Activated B cell treated with CpG ODN at 0.5 μM for 24 hours (primary cell): ENCODE results near the gene P2RX4. TPM values are rescaled to one million over a fixed set of nuclear protein-coding genes. Genes with fewer than 3 reads are reported as not detected.
A peak's percentile ranks its signal among the peaks of the same experiment; 100 is the strongest.

ENCODE experiments used
- ATAC-seq: fragments of 200-7000 bp; cut with Tn5 transposase; one replicate; pipeline ENCODE4 v1.10.0; 2021; ENCODE audit warnings: low read depth, mild to moderate bottlenecking, moderate library complexity
- CTCF ChIA-PET: fragments of 350-600 bp; sonication (Branson Sonifier 250); formaldehyde crosslinking; loops from one replicate; lab custom pipeline; 2021; ENCODE audit warnings: antibody characterized with exemption; lab: Charles Lee
- POLR2A ChIA-PET: fragments of 350-600 bp; sonication (Branson Sonifier 250); formaldehyde crosslinking; loops from one replicate; lab custom pipeline; 2021; ENCODE audit warnings: antibody characterized with exemption; lab: Charles Lee
- DNase-seq: peaks from one replicate; pipeline ENCODE4 v3.0.0; 2022
- H3K27ac Mint-ChIP-seq: one replicate; pipeline ENCODE4 v1.8.0; 2020; ENCODE audit warnings: mixed read lengths
- H3K27me3 Mint-ChIP-seq: one replicate; pipeline ENCODE4 v1.8.0; 2021; ENCODE audit warnings: mixed read lengths
- H3K36me3 Mint-ChIP-seq: one replicate; pipeline ENCODE4 v1.8.0; 2021; ENCODE audit warnings: low read depth, mixed read lengths
- H3K4me1 Mint-ChIP-seq: one replicate; pipeline ENCODE4 v1.8.0; 2021; ENCODE audit warnings: mixed read lengths
- H3K4me3 Mint-ChIP-seq: one replicate; pipeline ENCODE4 v1.8.0; 2020; ENCODE audit warnings: mild to moderate bottlenecking, mixed read lengths
- H3K9me3 Mint-ChIP-seq: one replicate; pipeline ENCODE4 v1.8.0; 2020; ENCODE audit warnings: mixed read lengths
- CTCF ChIP-seq: fragments of 200-600 bp; IDR thresholded peaks from one replicate; pipeline ENCODE4 v1.8.0; 2022; ENCODE audit warnings: antibody characterized with exemption, mild to moderate bottlenecking
- intact Hi-C: fragments of 100-400 bp; cut with micrococcal nuclease; formaldehyde crosslinking; loops from one replicate; pipeline ENCODE4 v1.15.1; 2024
- total RNA-seq: library from RNA; stranded (reverse); gene quantifications from 2 replicates; pipeline ENCODE4 v1.2.3, GENCODE V29; 2022

Gene P2RX4
- total RNA-seq, 1 donor from 2014 or later = 17.0 TPM

GRCh38 chr12:121182222-121182893 lies 27.6 kb upstream of the P2RX4 start:
- Mint-ChIP-seq H3K9me3 (no peaks in the 10 kb centered on the region), H3K36me3 (peaks cover 4% of the 10 kb centered on the region), H3K27me3 (no peaks in the 10 kb centered on the region), H3K4me3 (no peak overlapping the region), H3K4me1 (peaks cover 15% of the 10 kb centered on the region), H3K27ac (no peak overlapping the region)
- ChIA-PET CTCF (no interaction called here), POLR2A (no interaction called here)
- no peak for TF ChIP-seq CTCF
- intact Hi-C loops = no loop called here
- DNase-seq = no peak
- no peak for ATAC-seq

GRCh38 chr12:121184425-121184824 lies 25.5 kb upstream of the P2RX4 start:
- DNase-seq (no peak), ATAC-seq (no peak)
- Mint-ChIP-seq H3K27me3 (no peaks in the 10 kb centered on the region), H3K36me3 (peaks cover 2% of the 10 kb centered on the region), H3K4me3 (no peak overlapping the region), H3K4me1 (peaks cover 15% of the 10 kb centered on the region), H3K9me3 (no peaks in the 10 kb centered on the region), H3K27ac (no peak overlapping the region)
- ChIA-PET CTCF (no interaction called here), POLR2A (interaction anchor here (0.7 kb wide), 1 partner anchor 33 kb away, joined by 4 read pairs; no protein-coding TSS in a partner anchor)
- no peak for TF ChIP-seq CTCF
- intact Hi-C loops = no loop called here

- H3K27me3 Mint-ChIP-seq = no peaks in the 10 kb centered on the region
- peaks cover 16% of the 10 kb centered on the region for H3K4me1 Mint-ChIP-seq
- TF ChIP-seq CTCF = no peak
- CTCF ChIA-PET = no interaction called here
- peaks cover 2% of the 10 kb centered on the region for H3K36me3 Mint-ChIP-seq
- H3K27ac Mint-ChIP-seq = peak overlapping the region; percentile 70
- POLR2A ChIA-PET = interaction anchor here (0.7 to 0.8 kb wide), 2 partner anchors 24 to 32 kb away, joined by 4 to 11 read pairs; no protein-coding TSS in a partner anchor
- ATAC-seq = peak; percentile 84
- H3K4me3 Mint-ChIP-seq = no peak overlapping the region
- intact Hi-C loops = no loop called here
- DNase-seq = no peak
- no peaks in the 10 kb centered on the region for H3K9me3 Mint-ChIP-seq
These were observed 24.7 kb upstream of the P2RX4 start for GRCh38 chr12:121184984-121185889.

GRCh38 chr12:121186826-121187225 lies 23.1 kb upstream of the P2RX4 start:
- POLR2A ChIA-PET = no interaction called here
- Mint-ChIP-seq H3K27me3 (no peaks in the 10 kb centered on the region), H3K4me1 (peaks cover 24% of the 10 kb centered on the region), H3K4me3 (no peak overlapping the region), H3K36me3 (no peaks in the 10 kb centered on the region), H3K9me3 (no peaks in the 10 kb centered on the region), H3K27ac (no peak overlapping the region)
- TF ChIP-seq CTCF = no peak
- intact Hi-C loops = no loop called here
- ATAC-seq (no peak), DNase-seq (no peak)
- CTCF ChIA-PET = no interaction called here

GRCh38 chr12:121187501-121187900 lies 22.4 kb upstream of the P2RX4 start:
- no peak for TF ChIP-seq CTCF
- peaks cover 24% of the 10 kb centered on the region for H3K4me1 Mint-ChIP-seq
- no peaks in the 10 kb centered on the region for H3K9me3 Mint-ChIP-seq
- no peak overlapping the region for H3K4me3 Mint-ChIP-seq
- no peaks in the 10 kb centered on the region for H3K36me3 Mint-ChIP-seq
- ATAC-seq (no peak), DNase-seq (no peak)
- intact Hi-C loops = no loop called here
- no peaks in the 10 kb centered on the region for H3K27me3 Mint-ChIP-seq
- POLR2A ChIA-PET = interaction anchor here (0.6 kb wide), 1 partner anchor 101 kb away, joined by 6 read pairs; no protein-coding TSS in a partner anchor
- CTCF ChIA-PET = no interaction called here
- no peak overlapping the region for H3K27ac Mint-ChIP-seq
